Transverse colon (tissue), 4 donors: ENCODE measurements around the gene CDKN2B-AS1.

Source experiments
- CTCF ChIP-seq, 5 experiments: fragments of 200-600 bp in 3 of 5; fragments of 450-650 bp in 2 of 5; sonication (generic) in 3 of 5; IDR thresholded peaks; 1 replicate in 2 of 5; 2 replicates in 3 of 5; pipeline ENCODE4 v1.5.1; 2016 to 2017; ENCODE audit warnings: antibody characterized with exemption in 5 of 5, inconsistent platforms in 3 of 5, mild to moderate bottlenecking in 2 of 5, moderate library complexity in 1 of 5
- POLR2A ChIP-seq: fragments of 450-650 bp; IDR thresholded peaks from one replicate; pipeline ENCODE4 v1.6.1; 2016; ENCODE audit warnings: antibody characterized with exemption, mild to moderate bottlenecking, moderate library complexity
- POLR2AphosphoS5 ChIP-seq, 3 donors: sonication (generic); formaldehyde crosslinking; IDR thresholded peaks; one replicate each; pipeline ENCODE4 v1.6.1; 2016; ENCODE audit warnings: antibody characterized with exemption in 3 of 3

GRCh38 chr9:22141908-22142307 is 147.3 kb downstream of the CDKN2B-AS1 start:
- TF ChIP-seq CTCF (IDR thresholded peaks at IDR 0.05): no peak
- TF ChIP-seq POLR2A: no peak
- TF ChIP-seq POLR2AphosphoS5 (IDR thresholded peaks at IDR 0.05): no peak
